Activated T-helper 17 cell treated with anti-CD3 and anti-CD28 coated beads, Interleukin-2, amount 50 U/mL, for 72 hours (primary cell): ENCODE measurements around the gene EIF5A2. TPM values are rescaled to one million over a fixed set of nuclear protein-coding genes. Genes with fewer than 3 reads are reported as not detected.

ENCODE experiments used
- ATAC-seq: fragments of 150-1000 bp; cut with Tn5 transposase; replicated peaks from 2 replicates; pipeline ENCODE4 v1.10.0; 2021; ENCODE audit warnings: mild to moderate bottlenecking, moderate library complexity
- H3K27ac Mint-ChIP-seq: one replicate; pipeline ENCODE4 v1.8.0; 2022; ENCODE audit warnings: mixed read lengths
- H3K27me3 Mint-ChIP-seq: one replicate; pipeline ENCODE4 v1.8.0; 2022; ENCODE audit warnings: mixed read lengths
- H3K36me3 Mint-ChIP-seq: one replicate; pipeline ENCODE4 v1.8.0; 2022; ENCODE audit warnings: low read depth, mild to moderate bottlenecking, mixed read lengths
- H3K4me1 Mint-ChIP-seq: one replicate; pipeline ENCODE4 v1.8.0; 2022; ENCODE audit warnings: mixed read lengths
- H3K4me3 Mint-ChIP-seq: one replicate; pipeline ENCODE4 v1.8.0; 2022; ENCODE audit warnings: mild to moderate bottlenecking, mixed read lengths
- H3K9me3 Mint-ChIP-seq: one replicate; pipeline ENCODE4 v1.8.0; 2022; ENCODE audit warnings: mixed read lengths
- total RNA-seq, 2 donors: library from RNA; stranded (reverse); gene quantifications; one replicate each; pipeline ENCODE4 v1.2.3, GENCODE V29; 2022

EIF5A2 gene
- total RNA-seq, 2 donors from 2014 or later = 4.7 to 8.9 TPM

DNA sequence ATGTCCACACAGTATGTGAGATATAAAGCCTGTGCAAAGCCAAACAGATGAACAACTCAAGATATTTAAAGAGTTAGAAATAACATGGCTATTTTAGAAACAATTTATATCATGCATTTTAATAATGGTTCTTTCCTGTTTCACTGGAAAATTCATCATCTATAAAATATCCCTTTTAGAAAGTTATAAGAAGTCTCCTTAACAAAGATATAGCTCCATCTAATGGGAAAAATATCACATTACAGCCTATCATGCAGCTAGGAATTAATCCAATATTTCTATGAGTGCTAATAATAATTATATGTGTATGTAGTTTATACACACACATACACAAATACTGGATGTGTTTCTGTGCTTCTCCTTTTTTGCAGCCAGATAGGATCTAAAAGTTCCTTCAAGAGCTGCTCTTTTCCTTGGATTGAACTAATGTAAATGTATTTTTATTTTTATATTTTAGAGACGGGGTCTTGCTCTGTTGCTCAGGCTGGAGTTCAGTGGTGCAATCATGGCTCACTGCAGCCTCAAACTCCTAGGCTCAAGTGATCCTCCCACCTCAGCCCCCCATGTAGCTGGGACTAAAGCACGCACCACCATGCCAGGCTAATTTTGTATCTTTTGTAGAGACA, 60.0 kb downstream of the EIF5A2 start:
- no peaks in the 10 kb centered on the region for H3K36me3 Mint-ChIP-seq
- H3K4me3 Mint-ChIP-seq = no peak overlapping the region
- H3K27ac Mint-ChIP-seq = no peak overlapping the region
- H3K27me3 Mint-ChIP-seq = peaks cover 17% of the 10 kb centered on the region
- H3K4me1 Mint-ChIP-seq = no peaks in the 10 kb centered on the region
- no peak for ATAC-seq
- H3K9me3 Mint-ChIP-seq = no peaks in the 10 kb centered on the region

DNA sequence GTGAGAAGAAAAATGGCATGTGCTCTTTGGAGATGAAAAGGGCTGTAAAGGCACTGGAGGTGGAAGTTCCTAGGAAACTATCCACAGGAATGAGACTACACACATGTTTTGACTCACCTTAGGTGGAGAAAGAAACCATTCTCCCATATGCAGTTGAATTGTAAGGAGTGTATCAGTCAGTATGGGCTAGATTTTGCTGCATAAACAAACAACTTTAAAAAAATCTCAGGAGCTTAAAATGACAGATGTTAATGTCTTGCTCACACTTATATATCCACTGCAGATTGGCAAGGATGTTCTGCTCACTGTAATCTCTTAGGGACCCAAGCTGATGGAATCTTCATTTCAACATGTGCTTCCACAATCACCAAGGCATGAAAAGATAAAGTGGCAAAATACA, 64.1 kb downstream of the EIF5A2 start:
- no peak overlapping the region for H3K27ac Mint-ChIP-seq
- no peaks in the 10 kb centered on the region for H3K4me1 Mint-ChIP-seq
- H3K9me3 Mint-ChIP-seq = no peaks in the 10 kb centered on the region
- no peaks in the 10 kb centered on the region for H3K36me3 Mint-ChIP-seq
- no peak overlapping the region for H3K4me3 Mint-ChIP-seq
- ATAC-seq = no peak
- H3K27me3 Mint-ChIP-seq = peaks cover 17% of the 10 kb centered on the region

DNA sequence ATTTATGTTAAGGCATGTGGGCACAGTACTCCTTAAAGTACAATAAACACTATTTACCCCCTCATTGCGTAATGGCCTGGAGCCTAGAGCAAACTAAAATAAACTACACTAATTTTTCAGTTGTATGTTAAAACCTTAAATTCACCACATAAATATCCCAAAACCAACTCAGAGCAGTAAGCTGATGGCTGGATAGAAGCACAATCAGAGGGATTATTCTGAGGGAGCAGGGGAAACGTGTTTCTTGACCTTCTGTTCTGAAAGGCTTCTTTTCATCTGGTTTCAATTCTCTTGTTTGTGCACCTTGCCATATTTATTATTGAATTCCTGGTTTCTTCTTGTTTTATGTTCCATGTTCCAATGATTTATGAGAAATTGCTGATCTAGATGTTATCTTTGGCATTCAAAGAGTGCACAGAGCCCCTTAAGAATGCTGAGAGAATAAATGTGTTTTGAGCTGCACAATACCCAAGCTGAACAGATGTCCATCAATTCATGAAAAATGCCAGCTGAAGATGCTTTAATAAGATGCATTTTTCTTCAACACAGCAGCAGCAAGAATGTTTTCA, 68.1 kb downstream of the EIF5A2 start:
- Mint-ChIP-seq H3K4me1 (no peaks in the 10 kb centered on the region), H3K27ac (no peak overlapping the region), H3K36me3 (no peaks in the 10 kb centered on the region), H3K4me3 (no peak overlapping the region), H3K27me3 (peaks cover 21% of the 10 kb centered on the region), H3K9me3 (no peaks in the 10 kb centered on the region)
- no peak for ATAC-seq

GRCh38 chr3:170839518-170840100, 68.8 kb downstream of the EIF5A2 start:
- Mint-ChIP-seq H3K27me3 (peaks cover 21% of the 10 kb centered on the region), H3K4me1 (no peaks in the 10 kb centered on the region), H3K36me3 (no peaks in the 10 kb centered on the region), H3K9me3 (no peaks in the 10 kb centered on the region), H3K4me3 (no peak overlapping the region), H3K27ac (no peak overlapping the region)
- no peak for ATAC-seq

Other genes starting within 250 kb of the EIF5A2 start
- gene RPL22L1, start 38.4 kb downstream of the EIF5A2 start, total RNA-seq = 100 to 1,000 TPM; 105 to 173 TPM
- not detected for gene SLC2A2, start 118.1 kb upstream of the EIF5A2 start, total RNA-seq